Liver (tissue), 9 donors: ENCODE results near the gene ACSS2. TPM values are rescaled to one million over a fixed set of nuclear protein-coding genes. Genes with fewer than 3 reads are reported as not detected.

Source experiments
- DNase-seq: peaks from one replicate; pipeline ENCODE4 v3.0.0-alpha.2; 2017; ENCODE audit warnings: low spot score
- H3K27ac ChIP-seq, 2 donors: one replicate each; pipeline ENCODE4 v1.7.0; 2013; ENCODE audit warnings: inconsistent platforms in 2 of 2, low read length in 2 of 2, control low read depth in 1 of 2, low read depth in 1 of 2, mild to moderate bottlenecking in 1 of 2
- H3K27me3 ChIP-seq, 4 donors: one replicate each; pipeline versions ENCODE4 v1.6.1 to v1.7.0; 2013; ENCODE audit warnings: low read length in 3 of 4, inconsistent platforms in 1 of 4, mild to moderate bottlenecking in 1 of 4, moderate library complexity in 1 of 4; ENCODE audit not compliant: control insufficient read depth in 4 of 4, insufficient read depth in 4 of 4
- H3K36me3 ChIP-seq, 4 donors: one replicate each; pipeline versions ENCODE4 v1.6.1 to v1.7.0; 2013; ENCODE audit warnings: low read length in 3 of 4, mild to moderate bottlenecking in 3 of 4, low read depth in 1 of 4, moderate library complexity in 1 of 4; ENCODE audit not compliant: control insufficient read depth in 4 of 4, insufficient read depth in 3 of 4
- H3K4me1 ChIP-seq, 4 donors: one replicate each; pipeline versions ENCODE4 v1.6.1 to v1.7.0; 2013; ENCODE audit warnings: low read length in 3 of 4, mild to moderate bottlenecking in 3 of 4, moderate library complexity in 1 of 4; ENCODE audit not compliant: control insufficient read depth in 4 of 4, insufficient read depth in 4 of 4
- H3K4me3 ChIP-seq, 3 donors: one replicate each; pipeline versions ENCODE4 v1.6.1 to v1.7.0; 2013; ENCODE audit warnings: low read length in 3 of 3, control low read depth in 1 of 3, low read depth in 1 of 3, mild to moderate bottlenecking in 1 of 3
- H3K9ac ChIP-seq, 2 donors: one replicate each; pipeline ENCODE4 v1.7.0; 2013; ENCODE audit warnings: low read length in 2 of 2, mild to moderate bottlenecking in 2 of 2, moderate library complexity in 2 of 2, control low read depth in 1 of 2, low read depth in 1 of 2
- H3K9me3 ChIP-seq, 4 donors: one replicate each; pipeline versions ENCODE4 v1.6.1 to v1.7.0; 2013; ENCODE audit warnings: low read length in 3 of 4; ENCODE audit not compliant: control insufficient read depth in 4 of 4
- CTCF ChIP-seq: fragments of 150-350 bp; IDR thresholded peaks from 2 replicates; pipeline ENCODE4 v1.5.1; 2017; ENCODE audit warnings: improper control_type of control experiment, low read depth, low read length; ENCODE audit not compliant: missing input control
- FOXA1 ChIP-seq: IDR thresholded peaks from 2 replicates; pipeline ENCODE4 v1.6.1; 2016; ENCODE audit warnings: antibody characterized with exemption
- FOXA2 ChIP-seq: IDR thresholded peaks from 2 replicates; pipeline ENCODE4 v1.6.1; 2016; ENCODE audit warnings: antibody characterized with exemption
- HNF4A ChIP-seq, 2 donors: conservative IDR thresholded peaks; 2 replicates each; pipeline ENCODE4 v1.6.1; 2016; ENCODE audit warnings: antibody characterized with exemption in 2 of 2, mild to moderate bottlenecking in 2 of 2
- MAX ChIP-seq: IDR thresholded peaks from 2 replicates; pipeline ENCODE4 v1.6.1; 2016; ENCODE audit warnings: antibody characterized with exemption
- NR2F2 ChIP-seq: IDR thresholded peaks from 2 replicates; pipeline ENCODE4 v1.6.1; 2016; ENCODE audit warnings: antibody characterized with exemption
- REST ChIP-seq: IDR thresholded peaks from 2 replicates; pipeline ENCODE4 v1.6.1; 2016; ENCODE audit warnings: antibody characterized with exemption, mild to moderate bottlenecking
- RXRA ChIP-seq, 2 donors: IDR thresholded peaks; 2 replicates each; pipeline ENCODE4 v1.6.1; 2017 to 2018; ENCODE audit warnings: antibody characterized with exemption in 2 of 2, mild to moderate bottlenecking in 1 of 2
- SP1 ChIP-seq: IDR thresholded peaks from 2 replicates; pipeline ENCODE4 v1.6.1; 2018; ENCODE audit warnings: antibody characterized with exemption, mild to moderate bottlenecking
- TAF1 ChIP-seq: conservative IDR thresholded peaks from 2 replicates; pipeline ENCODE4 v1.6.1; 2016; ENCODE audit warnings: antibody characterized with exemption, mild to moderate bottlenecking
- YY1 ChIP-seq: IDR thresholded peaks from 2 replicates; pipeline ENCODE4 v1.6.1; 2016; ENCODE audit warnings: antibody characterized with exemption, mild to moderate bottlenecking
- ZBTB33 ChIP-seq: IDR thresholded peaks from 2 replicates; pipeline ENCODE4 v1.6.1; 2016; ENCODE audit warnings: antibody characterized with exemption
- WGBS: extraction: QIAGEN DNeasy Blood & Tissue Kit; methylation state at CpG from one replicate; pipeline ENCODE4 v1.1.7; 2013; 5-methylcytosine and 5-hydroxymethylcytosine counted together
- polyA plus RNA-seq, 2 donors: library from polyadenylated mRNA; stranded (reverse) in 1 of 2; unstranded in 1 of 2; fragments of 200-250 nt in 1 of 2; fragments of >200 nt in 1 of 2; fragmentation: Nextera tagmentation in 1 of 2; extraction: Ambion mirVana in 1 of 2; gene quantifications; one replicate each; pipeline versions ENCODE4 v1.2.1 to v1.2.3, GENCODE V29; 2013 to 2015
- total RNA-seq, 2 donors: library from RNA; depleted of rRNA; stranded (reverse); fragments of >200 nt; gene quantifications; one replicate each; pipeline ENCODE4 v1.2.3, GENCODE V29; 2014
- donor health status: healthy.
- donor health status: healthy.
- donor health status: healthy.
- donor health status: healthy.
- donor health status: healthy.

The ACSS2 gene
- total RNA-seq (100 to 1,000 TPM; 103 to 260 TPM), polyA plus RNA-seq (10 to 100 TPM; 29.8 to 56.6 TPM)

GRCh38 chr20:34876406-34877282, at the start of gene ACSS2:
ACSS2 (plus strand) TSS chr20:34876612; CDS start chr20:34876646, 34 bp downstream.
- Histone ChIP-seq H3K9me3 (no peaks in the 10 kb centered on the region), H3K4me3 (peak within 1 kb of the TSS; percentile 62 to 87 (median 84)), H3K9ac (peak within 1 kb of the TSS; percentile 64 to 77), H3K36me3 (no peaks in the 10 kb centered on the region), H3K27ac (peak within 1 kb of the TSS; percentile 87 to 96), H3K4me1 (peaks cover 4 to 57% (median 38%) of the 10 kb centered on the region in 4 donors), H3K27me3 (no peaks in the 10 kb centered on the region)
- 1% methylated on average over 63 of the region's 63 CpGs for WGBS
- DNase-seq = peak; percentile 100
- TF ChIP-seq ZBTB33 (no peak), FOXA2 (no peak), NR2F2 (no peak), RXRA (IDR thresholded peaks at IDR 0.05) (no peak), REST (peak; percentile 91), SP1 (peak; percentile 35), MAX (no peak), TAF1 (peak; percentile 43), YY1 (peak; percentile 62), CTCF (no peak)

- no peak overlapping the region for H3K4me3 ChIP-seq
- H3K36me3 ChIP-seq = no peaks in the 10 kb centered on the region
- H3K4me1 ChIP-seq = peaks cover 0 to 12% (median 7%) of the 10 kb centered on the region in 4 donors
- H3K27ac ChIP-seq = no peak overlapping the region
- no peak for TF ChIP-seq HNF4A (conservative IDR thresholded peaks at IDR 0.05)
- no peak for TF ChIP-seq FOXA1
- TF ChIP-seq FOXA2 = no peak
- no peak for TF ChIP-seq NR2F2
- no peaks in the 10 kb centered on the region for H3K9me3 ChIP-seq
- no peak for DNase-seq
- H3K9ac ChIP-seq = no peak overlapping the region
- no peaks in the 10 kb centered on the region for H3K27me3 ChIP-seq
- 84% methylated on average over 3 of the region's 3 CpGs for WGBS
Observed at GRCh38 chr20:34829191-34829590, 47.2 kb upstream of the ACSS2 start.
